ENCODE measurements around the gene C2orf49. TPM values are rescaled to one million over a fixed set of nuclear protein-coding genes. Genes with fewer than 3 reads are reported as not detected.

C2orf49 gene
- total and polyA plus RNA-seq, 9 of the 15 experiments (the other 6 are each of a cell fraction or from before 2014, with no cell fraction given) = 17.9 to 38.2 (median 25.6) TPM

DNA sequence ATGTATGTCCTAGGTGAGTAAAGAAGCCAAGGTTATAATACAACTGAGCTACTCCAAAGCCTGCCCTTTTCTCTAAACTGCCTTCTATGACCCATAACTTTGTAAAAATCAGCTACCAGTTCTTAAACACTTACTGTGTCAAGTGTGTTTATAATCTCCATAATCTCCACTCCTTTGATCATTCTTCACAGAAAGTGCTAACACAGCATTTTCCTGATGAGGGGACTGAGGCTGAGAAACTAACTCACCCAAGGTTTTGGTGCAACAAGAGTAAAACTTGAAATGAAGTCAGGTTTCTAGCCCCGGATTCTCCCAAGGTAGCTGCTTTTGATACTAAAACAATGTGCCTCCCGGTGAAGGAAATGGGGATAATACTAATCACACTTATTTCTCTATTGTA lies 1.9 kb upstream of the C2orf49 start:
- WGBS (ENCODE audit: insufficient coverage, low coverage, missing lambda C conversion rate) = 66% methylated on average over 2 of the region's 2 CpGs
- no TSS peak for BruUV-seq (replicated peaks)
- Histone ChIP-seq H3K9me3 (replicated peaks; ENCODE audit: control insufficient read depth, insufficient read depth, low read depth, low read length) (no peaks in the 10 kb centered on the region), H3K4me1 (replicated peaks in 1 of 2; ENCODE audit: control insufficient read depth in 2 of 2, insufficient read depth in 2 of 2, low read length in 2 of 2) (peaks cover 7 to 33% of the 10 kb centered on the region in 2 experiments; a peak in 4 of 5 replicates), H3K36me3 (ENCODE audit: control insufficient read depth, insufficient read depth, low read length) (peaks cover 22% of the 10 kb centered on the region; the same call in 2 of the 3 replicates), H3K9ac (ENCODE audit: insufficient read depth in 1 of 2, low read depth in 2 of 2, low read length in 2 of 2) (no peak overlapping the region), H3K27me3 (ENCODE audit: control insufficient read depth in 2 of 2, insufficient read depth in 2 of 2, low read length in 2 of 2) (no peaks in the 10 kb centered on the region), H3K4me2 (ENCODE audit: insufficient read depth, low read length) (no peak overlapping the region), H2AFZ (ENCODE audit: low read depth, low read length) (no peak overlapping the region), H3K79me2 (ENCODE audit: control insufficient read depth, insufficient read depth, low read length) (peaks cover 53% of the 10 kb centered on the region), H3K4me3 (no peak overlapping the region), H3K9me1 (ENCODE audit: control insufficient read depth, insufficient read depth, low read length) (no peaks in the 10 kb centered on the region), H3K27ac (ENCODE audit: extremely low read depth, low read depth, low read length) (no peak overlapping the region), H4K20me1 (replicated peaks; ENCODE audit: control insufficient read depth, insufficient read depth, low read length) (no peaks in the 10 kb centered on the region)
- DNase-seq (ENCODE audit: extremely low read depth in 1 of 4, low spot score in 3 of 4) (no peak), ATAC-seq (no peak), FAIRE-seq (no peak)
- ChIA-PET CTCF (ENCODE audit: low intra/inter-chr PET ratio) (no interaction called here), POLR2A (interaction anchor here (1.0 to 1.2 kb wide), 3 partner anchors 11 to 73 kb away, joined by 3 to 4 read pairs (median 3); no protein-coding TSS in a partner anchor)
- in situ Hi-C loops (cut with MboI) (no loop called here), intact Hi-C loops (cut with micrococcal nuclease) (no loop called here)
- TF ChIP-seq, protein P1, sequence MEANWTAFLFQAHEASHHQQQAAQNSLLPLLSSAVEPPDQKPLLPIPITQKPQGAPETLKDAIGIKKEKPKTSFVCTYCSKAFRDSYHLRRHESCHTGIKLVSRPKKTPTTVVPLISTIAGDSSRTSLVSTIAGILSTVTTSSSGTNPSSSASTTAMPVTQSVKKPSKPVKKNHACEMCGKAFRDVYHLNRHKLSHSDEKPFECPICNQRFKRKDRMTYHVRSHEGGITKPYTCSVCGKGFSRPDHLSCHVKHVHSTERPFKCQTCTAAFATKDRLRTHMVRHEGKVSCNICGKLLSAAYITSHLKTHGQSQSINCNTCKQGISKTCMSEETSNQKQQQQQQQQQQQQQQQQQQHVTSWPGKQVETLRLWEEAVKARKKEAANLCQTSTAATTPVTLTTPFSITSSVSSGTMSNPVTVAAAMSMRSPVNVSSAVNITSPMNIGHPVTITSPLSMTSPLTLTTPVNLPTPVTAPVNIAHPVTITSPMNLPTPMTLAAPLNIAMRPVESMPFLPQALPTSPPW (CRISPR knock-in tag; IDR thresholded peaks at IDR 0.05) = no peak
- TF ChIP-seq TEAD4 (IDR thresholded peaks at IDR 0.05; ENCODE audit: low read length) = no peak
- TF ChIP-seq TEAD4 (CRISPR knock-in tag; IDR thresholded peaks at IDR 0.05; ENCODE audit: borderline replicate concordance) = no peak
- TF ChIP-seq TAF7 (tag; IDR thresholded peaks at IDR 0.05) = no peak
- TF ChIP-seq ARID1B (IDR thresholded peaks at IDR 0.05) = no peak
- TF ChIP-seq MAFF (IDR thresholded peaks at IDR 0.05; ENCODE audit: low read length) = peak; percentile 96
- peak; percentile 95 for TF ChIP-seq C11orf30 (IDR thresholded peaks at IDR 0.05; ENCODE audit: low read depth)
- peak; percentile 96 for TF ChIP-seq MAFK (IDR thresholded peaks at IDR 0.05; ENCODE audit: low read length)
- TF ChIP-seq MAFG (tag; conservative IDR thresholded peaks at IDR 0.05) = peak; percentile 88
- TF ChIP-seq ZNF316 (IDR thresholded peaks at IDR 0.05) = peak; percentile 98
- no peak for TF ChIP-seq GATAD2B (IDR thresholded peaks at IDR 0.05; ENCODE audit: borderline replicate concordance)
- TF ChIP-seq FOXA3 (CRISPR knock-in tag; conservative IDR thresholded peaks at IDR 0.05 in 1 of 2, IDR thresholded peaks at IDR 0.05 in 1 of 2) = no peak

Measured in K562 (cell line).